SU-DHL-6 (cell line): ENCODE measurements around the gene TBC1D22A.

Source experiments
- H2AFZ ChIP-seq: fragments of 200-600 bp; sonication (generic); 2 replicates; pipeline ENCODE4 v1.6.1; 2014; ENCODE audit warnings: low read depth, mild to moderate bottlenecking, moderate library complexity, mixed read lengths, antibody characterized with exemption, low read length; ENCODE audit not compliant: severe bottlenecking
- H3F3A ChIP-seq: fragments of 200-600 bp; shearing (Covaris generic); 2 replicates; pipeline ENCODE4 v1.6.0; 2016; ENCODE audit warnings: antibody characterized with exemption, mild to moderate bottlenecking; ENCODE audit not compliant: insufficient read depth
- H3K27ac ChIP-seq: fragments of 200-600 bp; sonication (generic); 2 replicates; pipeline ENCODE4 v1.5.1; 2016; ENCODE audit warnings: low read depth, mild to moderate bottlenecking, low read length, moderate library complexity, mixed read lengths
- H3K27me3 ChIP-seq: fragments of 200-600 bp; sonication (generic), shearing (Covaris generic); 2 replicates; pipeline ENCODE4 v1.6.0; 2014; ENCODE audit warnings: mild to moderate bottlenecking, low read length
- H3K36me3 ChIP-seq: fragments of 200-600 bp; sonication (generic); 2 replicates; pipeline ENCODE4 v1.6.1; 2014; ENCODE audit warnings: mild to moderate bottlenecking, low read length, mixed read lengths
- H3K4me2 ChIP-seq: fragments of 300-600, 200-600 bp; shearing (Covaris generic), sonication (generic); 2 replicates; pipeline ENCODE4 v1.6.0; 2014; ENCODE audit warnings: low read length, low read depth, mild to moderate bottlenecking; ENCODE audit not compliant: poor library complexity, severe bottlenecking
- H3K4me3 ChIP-seq: fragments of 200-600 bp; sonication (generic); 2 replicates; pipeline ENCODE4 v1.5.1; 2014; ENCODE audit warnings: antibody characterized with exemption, low read length, mild to moderate bottlenecking, mixed read lengths; ENCODE audit not compliant: insufficient read depth, poor library complexity, severe bottlenecking
- H3K79me2 ChIP-seq: fragments of 200-600 bp; sonication (generic); 2 replicates; pipeline ENCODE4 v1.6.1; 2014; ENCODE audit warnings: mild to moderate bottlenecking, low read length, moderate library complexity; ENCODE audit not compliant: insufficient read depth
- H3K9ac ChIP-seq: fragments of 200-600 bp; sonication (generic); 2 replicates; pipeline ENCODE4 v1.7.0; 2014; ENCODE audit warnings: mild to moderate bottlenecking, low read length
- H3K9me2 ChIP-seq: fragments of 200-600 bp; sonication (generic); replicated peaks from 2 replicates; pipeline ENCODE4 v1.6.1; 2014; ENCODE audit warnings: low read length; ENCODE audit not compliant: insufficient read depth
- H3K9me3 ChIP-seq: fragments of 200-600 bp; sonication (generic); 2 replicates; pipeline ENCODE4 v1.6.1; 2014; ENCODE audit warnings: low read length, mixed read lengths; ENCODE audit not compliant: insufficient read depth
- H4K20me1 ChIP-seq: fragments of 200-600 bp; sonication (generic); 2 replicates; pipeline ENCODE4 v1.6.1; 2014; ENCODE audit warnings: low read depth, mild to moderate bottlenecking, antibody characterized with exemption, low read length, moderate library complexity, mixed read lengths
- CTCF ChIP-seq: fragments of 200-600 bp; sonication (generic); IDR thresholded peaks from one replicate; pipeline ENCODE4 v1.5.1; 2017; ENCODE audit warnings: antibody characterized with exemption, mild to moderate bottlenecking, low read length, moderate library complexity; ENCODE audit not compliant: insufficient read depth, poor library complexity, severe bottlenecking
- EZH2phosphoT487 ChIP-seq: fragments of 200-600 bp; sonication (generic), shearing (Covaris generic); conservative IDR thresholded peaks from 2 replicates; pipeline ENCODE4 v1.6.1; 2018; ENCODE audit warnings: mild to moderate bottlenecking, antibody characterized with exemption, low read length, moderate library complexity, mixed read lengths

Gene TBC1D22A

GRCh38 chr22:46958191-46958590 is 195.7 kb downstream of the TBC1D22A start:
- Histone ChIP-seq H3F3A (no peaks in the 10 kb centered on the region), H3K9me3 (no peaks in the 10 kb centered on the region), H3K27ac (no peak overlapping the region), H2AFZ (no peak overlapping the region), H4K20me1 (no peaks in the 10 kb centered on the region), H3K4me3 (no peak overlapping the region), H3K36me3 (no peaks in the 10 kb centered on the region), H3K9ac (no peak overlapping the region), H3K27me3 (no peaks in the 10 kb centered on the region), H3K4me2 (no peak overlapping the region), H3K79me2 (peaks cover 4% of the 10 kb centered on the region; the same call in 1 of the 2 replicates), H3K9me2 (no peaks in the 10 kb centered on the region)
- no peak for TF ChIP-seq CTCF
- TF ChIP-seq EZH2phosphoT487, result no peak

GRCh38 chr22:46958658-46959057 is 196.2 kb downstream of the TBC1D22A start:
- TF ChIP-seq CTCF (no peak), EZH2phosphoT487 (no peak)
- no peaks in the 10 kb centered on the region for H3K27me3 ChIP-seq
- no peaks in the 10 kb centered on the region for H3K9me2 ChIP-seq
- H3F3A ChIP-seq, result no peaks in the 10 kb centered on the region
- H3K9me3 ChIP-seq, result no peaks in the 10 kb centered on the region
- H3K9ac ChIP-seq, result no peak overlapping the region
- H3K27ac ChIP-seq, result no peak overlapping the region
- no peak overlapping the region for H2AFZ ChIP-seq
- H3K4me2 ChIP-seq, result no peak overlapping the region
- no peaks in the 10 kb centered on the region for H4K20me1 ChIP-seq
- no peak overlapping the region for H3K4me3 ChIP-seq
- peaks cover 4% of the 10 kb centered on the region; the same call in 1 of the 2 replicates for H3K79me2 ChIP-seq
- no peaks in the 10 kb centered on the region for H3K36me3 ChIP-seq

- Histone ChIP-seq H2AFZ (no peak overlapping the region), H3K27me3 (no peaks in the 10 kb centered on the region), H4K20me1 (no peaks in the 10 kb centered on the region), H3K9me3 (no peaks in the 10 kb centered on the region), H3K4me2 (no peak overlapping the region), H3K79me2 (peaks cover 4% of the 10 kb centered on the region; the same call in 1 of the 2 replicates), H3F3A (no peaks in the 10 kb centered on the region), H3K9me2 (no peaks in the 10 kb centered on the region), H3K4me3 (no peak overlapping the region), H3K36me3 (no peaks in the 10 kb centered on the region), H3K27ac (no peak overlapping the region), H3K9ac (no peak overlapping the region)
- TF ChIP-seq EZH2phosphoT487 (no peak), CTCF (no peak)
Measured at GRCh38 chr22:46959369-46959768, 196.9 kb downstream of the TBC1D22A start.
